ENCODE measurements around the gene ABLIM3.
"Not testable (repeated sequence)": the region's sequence is repeated elsewhere in the genome, so short reads cannot be mapped to it uniquely, and the experiment has no call there.

Gene ABLIM3

GRCh38 chr5:149262315-149262714 lies 121.0 kb downstream of the ABLIM3 start:
- DNase-seq = no peak

- DNase-seq = no peak
These were observed 123.3 kb downstream of the ABLIM3 start for GRCh38 chr5:149264439-149265067.

GRCh38 chr5:149265068-149265465 lies 123.8 kb downstream of the ABLIM3 start:
- DNase-seq = no peak

GRCh38 chr5:149265597-149265996 lies 124.3 kb downstream of the ABLIM3 start:
- DNase-seq = no peak

- no peak for DNase-seq
These were observed 126.1 kb downstream of the ABLIM3 start for GRCh38 chr5:149267241-149267973.

GRCh38 chr5:149268928-149269557 lies 127.8 kb downstream of the ABLIM3 start:
- no peak for DNase-seq

GRCh38 chr5:149271195-149271715 lies 130.0 kb downstream of the ABLIM3 start:
- DNase-seq = no peak

GRCh38 chr5:149271716-149272563 lies 130.6 kb downstream of the ABLIM3 start, which contains the start of gene AFAP1L1:
AFAP1L1 (plus strand) TSS chr5:149271859; CDS start chr5:149271969, 110 bp downstream.
- DNase-seq = no peak

GRCh38 chr5:149272781-149273180 lies 131.5 kb downstream of the ABLIM3 start:
- DNase-seq = not testable (repeated sequence)

GRCh38 chr5:149273237-149273636 lies 131.9 kb downstream of the ABLIM3 start:
- DNase-seq = no peak

GRCh38 chr5:149273950-149274349 lies 132.7 kb downstream of the ABLIM3 start:
- no peak for DNase-seq

GRCh38 chr5:149274939-149275338 lies 133.6 kb downstream of the ABLIM3 start:
- DNase-seq = no peak

GRCh38 chr5:149277801-149278200 lies 136.5 kb downstream of the ABLIM3 start:
- no peak for DNase-seq

- DNase-seq = no peak
These were observed 137.3 kb downstream of the ABLIM3 start for GRCh38 chr5:149278451-149279210.

- DNase-seq = no peak
These were observed 138.4 kb downstream of the ABLIM3 start for GRCh38 chr5:149279661-149280060.

- no peak for DNase-seq
These were observed 138.8 kb downstream of the ABLIM3 start for GRCh38 chr5:149280124-149280523.

- DNase-seq = no peak
These were observed 139.5 kb downstream of the ABLIM3 start for GRCh38 chr5:149280802-149281201.

GRCh38 chr5:149282027-149282965 lies 141.0 kb downstream of the ABLIM3 start:
- DNase-seq = no peak

- DNase-seq = no peak
These were observed 141.7 kb downstream of the ABLIM3 start for GRCh38 chr5:149282966-149283332.

- no peak for DNase-seq
These were observed 142.6 kb downstream of the ABLIM3 start for GRCh38 chr5:149283626-149284480.
